Measurements from ENCODE around the gene CSRP1.

The CSRP1 gene

DNA sequence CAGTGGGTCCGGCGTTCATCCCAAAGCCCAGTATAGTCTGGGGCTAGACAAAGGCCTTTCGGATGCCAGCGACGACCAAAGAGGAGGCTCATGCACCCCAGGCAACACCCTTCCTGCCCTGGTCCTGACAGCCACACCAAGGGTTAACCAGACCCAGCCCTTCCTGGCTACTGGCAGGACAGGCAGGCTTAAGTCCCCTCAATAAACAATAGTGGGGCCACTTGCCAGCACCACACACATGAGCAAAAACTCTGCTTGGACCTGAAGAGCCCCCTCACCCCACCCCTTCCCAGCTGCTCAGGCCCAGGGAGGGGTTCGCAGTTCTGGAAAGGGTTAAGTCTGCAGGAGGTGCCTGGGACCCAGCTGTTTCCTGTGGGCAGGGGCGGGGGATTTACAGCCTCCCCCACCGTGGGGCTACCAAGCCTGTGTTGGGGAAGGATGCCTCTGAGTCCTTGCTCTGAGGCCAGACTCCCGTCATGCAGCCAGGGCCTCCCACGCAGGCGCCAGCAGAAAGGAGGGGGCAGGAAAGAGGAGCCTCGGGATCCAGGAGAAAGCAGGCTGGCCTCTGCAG lies 56.1 kb downstream of the CSRP1 start:
- no peak for DNase-seq

DNA sequence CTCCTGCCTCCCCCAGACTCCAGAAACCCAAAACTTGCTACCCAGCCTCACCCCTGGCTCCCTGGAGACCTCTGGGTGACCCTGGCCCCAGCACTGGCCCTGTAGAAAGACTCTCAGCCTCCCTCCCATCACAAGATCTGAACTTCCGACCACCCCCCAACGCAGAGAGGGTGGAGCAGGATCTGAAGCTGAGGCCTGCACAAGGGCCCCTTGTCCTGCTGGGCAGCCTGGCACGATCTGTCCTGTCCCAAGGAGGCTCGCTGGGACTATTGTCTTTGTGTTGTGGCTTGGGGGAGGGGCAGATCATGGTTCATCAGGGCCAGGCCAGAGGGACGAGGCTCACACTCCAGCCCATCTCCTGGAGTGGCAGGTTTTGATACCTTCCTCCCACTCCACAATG lies 57.9 kb downstream of the CSRP1 start:
- DNase-seq, result no peak

DNA sequence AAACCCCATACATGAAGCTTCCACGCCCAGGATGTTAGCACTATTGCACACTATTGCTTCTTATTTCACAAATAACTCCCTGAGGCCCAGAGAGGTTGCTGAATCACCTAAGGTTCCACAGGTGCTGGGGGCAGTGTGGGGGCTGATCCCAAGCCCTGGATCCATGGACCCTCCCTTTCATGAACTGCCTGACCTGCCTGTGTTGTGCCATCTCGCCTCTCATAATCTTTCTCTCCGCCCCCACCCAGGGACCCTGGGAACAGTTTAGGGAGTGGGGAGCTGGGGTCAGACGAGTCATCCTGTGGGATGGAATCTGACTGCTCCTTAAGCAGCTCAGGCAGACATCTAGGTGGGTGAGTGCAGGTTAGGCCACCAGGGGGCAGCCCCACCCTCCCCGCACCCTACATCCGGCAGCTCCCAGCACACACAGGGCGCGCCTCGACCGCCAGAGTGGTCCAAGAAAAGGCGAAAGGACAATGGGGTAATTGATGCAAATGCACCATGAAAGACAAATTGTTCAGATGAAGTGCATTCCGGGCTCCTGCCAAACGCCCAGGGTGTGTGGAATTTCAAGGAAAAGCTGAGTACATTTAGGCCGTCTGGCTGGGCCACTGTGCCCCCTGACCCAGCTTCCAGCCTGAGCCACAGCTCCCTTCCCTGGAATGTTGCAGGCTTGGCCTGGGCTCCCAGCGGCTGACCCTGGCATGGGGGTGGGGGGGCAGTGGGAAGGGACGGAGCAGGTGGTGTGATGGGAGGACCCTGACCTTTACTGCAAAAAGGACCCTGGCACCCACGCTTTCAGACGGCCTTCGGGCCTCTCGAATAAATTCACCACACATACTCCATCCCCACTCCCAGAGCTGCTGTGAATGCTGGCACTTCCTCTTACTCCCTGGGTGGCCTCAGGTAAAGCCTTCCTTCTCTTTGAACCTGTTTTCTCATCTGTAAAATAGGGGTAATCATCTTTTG lies 58.7 kb downstream of the CSRP1 start:
- DNase-seq, result no peak

DNA sequence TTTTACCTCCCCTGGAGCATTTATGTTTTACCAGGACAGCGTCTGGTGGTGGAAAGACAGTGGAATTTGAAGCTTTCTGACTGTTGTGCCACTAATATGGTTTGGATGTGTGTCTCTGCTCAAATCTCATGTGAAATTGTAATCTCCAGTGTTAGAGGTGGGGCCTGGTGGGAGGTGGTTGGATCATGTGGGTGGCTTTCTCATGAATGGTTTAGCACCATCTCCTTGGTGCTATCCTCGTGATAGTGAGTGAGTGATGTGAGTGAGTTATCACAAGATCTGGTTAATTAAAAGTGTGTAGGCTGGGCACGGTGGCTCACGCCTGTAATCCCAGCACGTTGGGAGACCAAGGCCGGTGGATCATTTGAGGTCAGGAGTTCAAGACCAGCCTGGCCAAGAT lies 61.6 kb downstream of the CSRP1 start:
- no peak for DNase-seq

DNA sequence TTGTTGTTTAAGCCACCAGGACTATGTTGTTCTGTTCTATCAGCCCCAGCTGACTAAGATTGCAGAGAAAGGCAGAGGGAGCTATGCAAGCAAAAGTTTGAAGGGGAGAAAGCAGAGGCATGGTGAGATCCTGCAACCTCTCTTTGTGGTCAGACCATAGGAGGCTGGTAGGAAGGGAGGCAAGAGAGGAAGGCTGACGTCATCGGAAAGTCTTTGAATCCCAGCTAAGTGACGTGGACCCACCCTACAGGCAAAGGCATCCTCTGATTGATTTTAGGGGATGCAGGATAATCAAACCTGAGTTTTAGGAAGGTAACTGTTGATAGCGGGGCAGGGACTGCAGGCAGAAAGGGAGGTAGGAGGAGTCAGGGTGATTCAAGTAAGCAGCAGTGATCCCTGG lies 62.1 kb downstream of the CSRP1 start:
- no peak for DNase-seq

DNA sequence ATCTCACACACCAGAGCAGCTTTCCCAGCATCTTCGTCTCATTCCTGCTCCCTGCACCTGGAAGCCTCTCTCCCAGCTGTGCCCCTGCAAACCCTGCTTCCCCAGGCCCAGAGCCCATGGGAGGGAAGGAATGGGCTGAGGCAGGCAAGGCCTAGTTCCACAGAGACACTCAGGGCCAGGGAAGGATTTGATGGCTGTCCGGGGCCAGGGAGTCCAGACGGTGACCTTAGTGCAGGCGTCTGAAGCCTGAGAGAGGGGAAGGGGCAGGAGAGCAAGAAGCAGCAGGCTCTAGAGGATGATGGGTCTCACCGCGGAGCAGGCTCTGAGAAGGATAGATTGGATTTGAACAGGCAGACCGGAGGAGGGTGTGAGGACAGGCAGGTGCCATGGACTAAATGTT lies 63.2 kb downstream of the CSRP1 start:
- DNase-seq, result no peak

DNA sequence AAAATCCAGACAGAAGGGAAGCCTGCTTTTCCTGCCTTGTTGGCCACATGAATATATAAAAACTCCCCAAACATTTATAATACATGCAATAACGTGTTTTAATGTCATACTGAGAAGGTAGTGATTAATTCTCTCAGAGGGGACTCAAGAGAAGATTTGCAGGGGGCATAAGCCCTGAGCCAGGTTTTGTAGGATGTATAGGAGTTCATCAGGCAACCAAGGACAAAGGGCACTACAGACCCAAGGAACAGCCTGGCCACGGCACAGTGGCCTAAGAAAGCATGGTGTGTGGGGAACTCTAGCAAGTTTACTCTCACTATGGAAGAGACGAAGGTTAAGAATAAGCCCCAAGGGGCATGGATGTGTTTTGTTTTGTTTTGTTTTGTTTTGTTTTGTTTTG lies 70.0 kb downstream of the CSRP1 start:
- DNase-seq, result no peak

DNA sequence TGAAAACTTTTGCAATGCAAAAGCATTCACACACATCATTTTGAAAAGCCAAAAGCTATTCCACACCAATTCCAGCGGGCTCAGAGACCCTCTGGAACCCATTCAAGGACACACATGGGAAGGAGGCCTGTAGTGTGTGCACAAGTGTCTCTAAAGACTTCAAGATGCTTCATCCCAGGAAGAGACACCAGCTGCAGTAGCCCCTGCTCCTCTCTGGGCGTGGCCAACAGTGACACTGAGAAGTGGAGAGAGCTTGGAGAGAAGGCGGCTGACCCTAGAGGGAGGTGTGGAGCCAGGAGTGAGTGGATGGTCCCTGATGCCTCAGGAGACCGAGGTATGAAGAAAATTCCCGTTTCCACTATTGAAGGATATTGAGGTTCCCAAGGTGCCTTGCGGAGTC lies 70.5 kb downstream of the CSRP1 start:
- DNase-seq, result no peak

DNA sequence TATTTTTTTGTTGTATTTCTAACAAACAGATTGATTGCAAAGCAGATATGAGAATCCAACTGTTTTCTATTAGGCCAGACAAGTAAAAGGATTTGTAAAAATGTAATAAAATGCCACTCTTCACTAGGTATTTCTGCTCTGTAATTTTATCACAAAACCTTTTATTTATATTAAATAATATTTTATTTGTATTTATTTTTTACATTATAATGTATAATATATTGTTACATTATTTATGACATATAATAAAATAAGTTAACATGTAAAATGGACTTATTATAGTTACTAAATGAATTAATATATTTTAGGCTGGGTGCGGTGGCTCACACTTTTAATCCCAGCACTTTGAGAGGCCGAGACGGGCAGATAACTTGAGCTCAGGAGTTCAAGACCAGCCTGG lies 72.7 kb downstream of the CSRP1 start:
- no peak for DNase-seq

DNA sequence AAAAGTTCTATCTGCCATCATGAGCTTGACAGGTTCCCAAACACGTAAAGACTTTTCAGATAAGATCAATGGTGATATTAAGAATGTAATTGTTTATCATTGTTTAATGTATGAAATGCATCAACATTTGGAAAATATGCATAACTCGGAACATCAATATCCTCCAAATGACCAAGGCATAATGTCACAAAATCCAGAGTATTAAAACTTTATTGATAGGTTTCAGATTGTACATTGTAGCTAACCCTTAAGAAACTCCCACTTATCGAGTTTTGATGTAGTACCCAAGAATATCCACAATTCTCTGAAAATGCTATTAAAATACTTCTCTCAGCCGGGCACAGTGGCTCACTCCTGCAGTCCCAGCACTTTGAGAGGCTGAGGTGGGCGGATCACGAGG lies 73.3 kb downstream of the CSRP1 start:
- no peak for DNase-seq

Measured in GF-D8 (cell line).